ENCODE results near the gene PPIH. TPM values are rescaled to one million over a fixed set of nuclear protein-coding genes. Genes with fewer than 3 reads are reported as not detected.

PPIH gene
- total and polyA plus RNA-seq, 2 of the 13 experiments (the other 11 are each of a cell fraction or from before 2014, with no cell fraction given) = 29.9 to 72.6 TPM

GRCh38 chr1:42657981-42658876 is at the start of gene PPIH (continued):
- TF ChIP-seq GABPA (IDR thresholded peaks at IDR 0.05; ENCODE audit: low read depth, low read length) = peak; percentile 94
- TF ChIP-seq GABPA (CRISPR knock-in tag; IDR thresholded peaks at IDR 0.05; ENCODE audit: low read depth) = peak; percentile 99
- TF ChIP-seq, protein P1, sequence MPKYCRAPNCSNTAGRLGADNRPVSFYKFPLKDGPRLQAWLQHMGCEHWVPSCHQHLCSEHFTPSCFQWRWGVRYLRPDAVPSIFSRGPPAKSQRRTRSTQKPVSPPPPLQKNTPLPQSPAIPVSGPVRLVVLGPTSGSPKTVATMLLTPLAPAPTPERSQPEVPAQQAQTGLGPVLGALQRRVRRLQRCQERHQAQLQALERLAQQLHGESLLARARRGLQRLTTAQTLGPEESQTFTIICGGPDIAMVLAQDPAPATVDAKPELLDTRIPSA (CRISPR knock-in tag; IDR thresholded peaks at IDR 0.05; ENCODE audit: borderline replicate concordance) = peak; percentile 92; the same call in 1 of the 2 replicates
- TF ChIP-seq, protein P2, sequence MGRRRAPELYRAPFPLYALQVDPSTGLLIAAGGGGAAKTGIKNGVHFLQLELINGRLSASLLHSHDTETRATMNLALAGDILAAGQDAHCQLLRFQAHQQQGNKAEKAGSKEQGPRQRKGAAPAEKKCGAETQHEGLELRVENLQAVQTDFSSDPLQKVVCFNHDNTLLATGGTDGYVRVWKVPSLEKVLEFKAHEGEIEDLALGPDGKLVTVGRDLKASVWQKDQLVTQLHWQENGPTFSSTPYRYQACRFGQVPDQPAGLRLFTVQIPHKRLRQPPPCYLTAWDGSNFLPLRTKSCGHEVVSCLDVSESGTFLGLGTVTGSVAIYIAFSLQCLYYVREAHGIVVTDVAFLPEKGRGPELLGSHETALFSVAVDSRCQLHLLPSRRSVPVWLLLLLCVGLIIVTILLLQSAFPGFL (CRISPR knock-in tag; IDR thresholded peaks at IDR 0.05) = no peak
- peak; percentile 71; the same call in 1 of the 2 replicates for TF ChIP-seq CREB1 (IDR thresholded peaks at IDR 0.05)
- peak; percentile 91 for TF ChIP-seq CREB1 (CRISPR knock-in tag; IDR thresholded peaks at IDR 0.05)
- TF ChIP-seq MIXL1 (CRISPR knock-in tag; IDR thresholded peaks at IDR 0.05) = 0 out of 2 replicates have a peak, but pooled peaks have one; percentile 60
- no peak for TF ChIP-seq E2F2 (CRISPR knock-in tag; IDR thresholded peaks at IDR 0.05; ENCODE audit: borderline replicate concordance)
- no peak for TF ChIP-seq SYNCRIP (IDR thresholded peaks at IDR 0.05; ENCODE audit: insufficient read depth, low read depth, low read length)
- TF ChIP-seq SUZ12 (IDR thresholded peaks at IDR 0.05; ENCODE audit: low read depth, low read length) = no peak
- TF ChIP-seq NAIF1 (CRISPR knock-in tag; IDR thresholded peaks at IDR 0.05; ENCODE audit: borderline replicate concordance) = peak; percentile 72; the same call in 1 of the 2 replicates
- peak; percentile 79; the same call in 1 of the 2 replicates for TF ChIP-seq ZNF564 (CRISPR knock-in tag; IDR thresholded peaks at IDR 0.05)
- TF ChIP-seq KDM5B (CRISPR knock-in tag; IDR thresholded peaks at IDR 0.05; ENCODE audit: borderline replicate concordance) = peak; percentile 66; the same call in 1 of the 2 replicates
- peak; percentile 98 for TF ChIP-seq ZNF18 (CRISPR knock-in tag; IDR thresholded peaks at IDR 0.05; ENCODE audit: insufficient replicate concordance)
- TF ChIP-seq HCFC1 (IDR thresholded peaks at IDR 0.05; ENCODE audit: low read depth, low read length) = peak; percentile 63; the same call in 1 of the 2 replicates
- TF ChIP-seq ZNF331 (CRISPR knock-in tag; IDR thresholded peaks at IDR 0.05) = peak; percentile 76; the same call in 1 of the 2 replicates
- TF ChIP-seq MATR3 (CRISPR knock-in tag; IDR thresholded peaks at IDR 0.05) = no peak
- TF ChIP-seq HOXA7 (CRISPR knock-in tag; IDR thresholded peaks at IDR 0.05) = no peak
- TF ChIP-seq, protein P3, sequence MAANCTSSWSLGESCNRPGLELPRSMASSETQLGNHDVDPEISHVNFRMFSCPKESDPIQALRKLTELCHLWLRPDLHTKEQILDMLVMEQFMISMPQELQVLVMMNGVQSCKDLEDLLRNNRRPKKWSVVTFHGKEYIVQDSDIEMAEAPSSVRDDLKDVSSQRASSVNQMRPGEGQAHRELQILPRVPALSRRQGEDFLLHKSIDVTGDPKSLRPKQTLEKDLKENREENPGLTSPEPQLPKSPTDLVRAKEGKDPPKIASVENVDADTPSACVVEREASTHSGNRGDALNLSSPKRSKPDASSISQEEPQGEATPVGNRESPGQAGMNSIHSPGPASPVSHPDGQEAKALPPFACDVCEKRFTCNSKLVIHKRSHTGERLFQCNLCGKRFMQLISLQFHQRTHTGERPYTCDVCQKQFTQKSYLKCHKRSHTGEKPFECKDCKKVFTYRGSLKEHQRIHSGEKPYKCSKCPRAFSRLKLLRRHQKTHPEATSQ (CRISPR knock-in tag; IDR thresholded peaks at IDR 0.05; ENCODE audit: borderline replicate concordance) = peak; percentile 80; the same call in 1 of the 2 replicates
- TF ChIP-seq ZSCAN25 (CRISPR knock-in tag; IDR thresholded peaks at IDR 0.05) = no peak
- peak; percentile 86 for TF ChIP-seq CREM (IDR thresholded peaks at IDR 0.05)
- TF ChIP-seq CREM (CRISPR knock-in tag; IDR thresholded peaks at IDR 0.05) = no peak
- no peak for TF ChIP-seq ZKSCAN5 (CRISPR knock-in tag; IDR thresholded peaks at IDR 0.05)
- peak; percentile 48; the same call in 1 of the 2 replicates for TF ChIP-seq ZNF746 (CRISPR knock-in tag; IDR thresholded peaks at IDR 0.05)
- peak; percentile 77 for TF ChIP-seq CBFB (CRISPR knock-in tag; IDR thresholded peaks at IDR 0.05)
